HG03060 (cell line): ENCODE data around the gene IQSEC1.

Experiments
- ATAC-seq: cut with Tn5 transposase; IDR thresholded peaks from one replicate; pipeline ENCODE4 v1.9.1; 2021; ENCODE audit warnings: low read depth, moderate number of reproducible peaks; ENCODE audit not compliant: unreplicated experiment

IQSEC1 gene

GRCh38 chr3:13007251-13007941, 65.8 kb downstream of the IQSEC1 start:
- ATAC-seq: no peak

GRCh38 chr3:13006216-13006990, 66.8 kb downstream of the IQSEC1 start:
- ATAC-seq: no peak

GRCh38 chr3:13005301-13005700, 67.9 kb downstream of the IQSEC1 start:
- ATAC-seq: no peak

GRCh38 chr3:13004376-13004775, 68.9 kb downstream of the IQSEC1 start:
- no peak for ATAC-seq

GRCh38 chr3:13003608-13004007, 69.6 kb downstream of the IQSEC1 start:
- ATAC-seq: no peak

- peak; percentile 86 for ATAC-seq
These were observed 70.7 kb downstream of the IQSEC1 start for GRCh38 chr3:13002398-13003124.

- ATAC-seq: peak; percentile 24
These were observed 73.8 kb downstream of the IQSEC1 start for GRCh38 chr3:12999147-13000140.

- no peak for ATAC-seq
These were observed 74.6 kb downstream of the IQSEC1 start for GRCh38 chr3:12998648-12999047.

GRCh38 chr3:12997387-12997786, 75.8 kb downstream of the IQSEC1 start:
- ATAC-seq: no peak

- ATAC-seq: no peak
These were observed 77.1 kb downstream of the IQSEC1 start for GRCh38 chr3:12996181-12996506.

GRCh38 chr3:12995389-12996180, 77.6 kb downstream of the IQSEC1 start:
- ATAC-seq: no peak

GRCh38 chr3:12994607-12995388, 78.4 kb downstream of the IQSEC1 start:
- no peak for ATAC-seq

- ATAC-seq: no peak
These were observed 78.9 kb downstream of the IQSEC1 start for GRCh38 chr3:12994357-12994606.

- no peak for ATAC-seq
These were observed 79.5 kb downstream of the IQSEC1 start for GRCh38 chr3:12993517-12994356.

GRCh38 chr3:12992629-12993516, 80.4 kb downstream of the IQSEC1 start:
- no peak for ATAC-seq

- no peak for ATAC-seq
These were observed 81.4 kb downstream of the IQSEC1 start for GRCh38 chr3:12991861-12992281.

- ATAC-seq: no peak
These were observed 81.8 kb downstream of the IQSEC1 start for GRCh38 chr3:12991481-12991837.
